CD4-positive, alpha-beta T cell treated with Interleukin-12 subunit alpha and Interleukin-12 subunit beta, for 1 hour (primary cell): ENCODE measurements around the gene ABCC3.

Experiments used
- DNase-seq: peaks from one replicate; pipeline ENCODE4 v3.0.0-alpha.2; 2020

ABCC3 gene

GRCh38 chr17:50634224-50634914, at the start of gene ABCC3:
Gene ABCC3, plus strand, starts transcription at chr17:50634881. Its CDS starts 56 bp downstream, at chr17:50634937.
- no peak for DNase-seq

- no peak for DNase-seq
Observed at GRCh38 chr17:50585346-50585745, 49.3 kb upstream of the ABCC3 start.

DNA sequence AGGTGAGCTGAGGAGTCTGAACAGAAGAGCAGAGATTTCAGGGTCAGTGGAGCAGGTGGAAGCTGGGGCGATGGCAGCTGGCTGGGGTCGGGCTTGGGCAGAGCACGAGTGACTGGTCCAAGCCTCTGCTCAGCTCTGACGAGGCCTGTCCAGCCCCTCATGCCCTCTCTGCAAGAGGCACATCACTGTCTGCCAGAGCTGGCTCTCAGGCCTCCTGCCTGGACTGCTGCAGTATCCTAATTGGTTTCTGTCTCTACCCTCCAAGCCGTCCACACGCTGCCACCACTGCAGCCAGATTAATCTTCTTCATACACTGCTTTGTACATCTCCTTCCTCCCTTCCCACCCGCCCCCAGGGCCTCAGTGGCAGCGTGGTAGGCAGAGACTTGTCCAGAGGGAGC, 48.8 kb upstream of the ABCC3 start:
- no peak for DNase-seq

DNA sequence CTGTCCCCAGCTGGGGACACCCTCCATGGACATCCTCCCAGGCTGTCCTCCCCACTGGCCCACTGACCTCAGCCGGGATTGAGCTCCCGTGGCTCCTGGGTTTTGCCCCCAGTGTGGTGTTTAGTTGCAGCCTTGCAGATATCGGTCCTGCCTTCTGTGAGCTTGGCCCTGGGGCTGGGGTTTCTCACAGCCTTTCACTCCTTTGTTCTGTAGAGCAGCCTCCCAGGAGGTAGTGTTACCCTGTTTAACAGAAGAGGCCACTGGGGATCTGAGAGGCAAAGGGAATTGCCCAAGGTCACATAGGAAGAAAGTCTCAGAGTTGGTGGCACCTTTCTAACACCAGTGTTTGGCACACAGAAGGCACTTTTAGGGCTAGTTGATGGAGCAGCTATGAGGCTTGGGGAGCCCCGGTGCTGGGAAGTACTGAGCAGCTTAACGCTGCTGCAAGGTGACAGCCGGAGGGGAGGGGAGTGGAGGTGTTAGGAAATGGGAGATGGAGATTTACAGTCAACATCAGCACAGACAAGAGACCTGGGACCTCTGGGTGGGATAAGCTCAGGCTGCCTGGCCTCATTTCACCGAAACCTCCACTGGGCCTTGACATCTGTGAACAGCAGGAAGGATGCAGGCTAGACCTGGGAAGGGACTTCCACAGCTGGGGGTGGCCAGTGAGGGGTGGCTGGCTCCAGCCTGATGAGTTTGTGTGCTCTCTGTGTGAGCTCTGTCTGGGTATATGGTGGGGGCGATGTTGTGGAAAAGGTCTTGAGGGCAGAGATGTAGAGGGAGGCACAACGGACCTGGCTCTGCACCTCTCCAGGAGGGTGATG, 48.0 kb upstream of the ABCC3 start:
- DNase-seq, result no peak

GRCh38 chr17:50587571-50587970, 47.1 kb upstream of the ABCC3 start:
- DNase-seq, result no peak

- no peak for DNase-seq
Observed at GRCh38 chr17:50588391-50589049, 46.2 kb upstream of the ABCC3 start.

DNA sequence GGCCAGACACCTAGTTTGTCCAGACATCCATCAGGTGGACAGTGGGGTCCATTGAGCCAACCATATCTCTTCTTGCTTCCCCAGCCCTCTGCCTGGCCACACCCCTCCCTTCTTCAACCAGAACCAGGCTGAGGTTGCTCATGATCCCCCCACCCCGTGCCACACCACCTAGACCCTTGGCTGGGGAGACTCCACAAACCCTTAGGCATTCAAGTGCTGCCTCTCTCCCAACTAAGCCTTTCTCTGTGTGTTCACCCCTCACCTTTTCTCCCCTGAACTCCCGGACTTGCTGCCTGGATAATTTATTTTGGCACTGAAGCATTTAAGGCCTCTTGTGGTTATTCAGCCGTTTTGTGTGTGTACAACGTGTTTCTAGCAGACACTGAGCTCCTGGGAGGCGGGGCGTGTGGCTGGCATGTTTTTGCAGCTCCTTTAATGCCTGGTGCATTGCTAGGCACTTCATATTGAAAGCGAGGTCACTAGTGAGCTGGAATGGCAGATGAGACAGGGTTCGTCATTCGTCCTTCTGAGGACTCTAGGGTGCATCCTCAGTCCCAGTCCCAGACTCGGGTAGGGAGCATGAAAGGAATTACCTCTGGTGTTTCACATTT, 45.5 kb upstream of the ABCC3 start:
- no peak for DNase-seq

GRCh38 chr17:50590946-50591737, 43.5 kb upstream of the ABCC3 start:
- DNase-seq, result no peak

- no peak for DNase-seq
Observed at GRCh38 chr17:50593321-50593720, 41.4 kb upstream of the ABCC3 start.

DNA sequence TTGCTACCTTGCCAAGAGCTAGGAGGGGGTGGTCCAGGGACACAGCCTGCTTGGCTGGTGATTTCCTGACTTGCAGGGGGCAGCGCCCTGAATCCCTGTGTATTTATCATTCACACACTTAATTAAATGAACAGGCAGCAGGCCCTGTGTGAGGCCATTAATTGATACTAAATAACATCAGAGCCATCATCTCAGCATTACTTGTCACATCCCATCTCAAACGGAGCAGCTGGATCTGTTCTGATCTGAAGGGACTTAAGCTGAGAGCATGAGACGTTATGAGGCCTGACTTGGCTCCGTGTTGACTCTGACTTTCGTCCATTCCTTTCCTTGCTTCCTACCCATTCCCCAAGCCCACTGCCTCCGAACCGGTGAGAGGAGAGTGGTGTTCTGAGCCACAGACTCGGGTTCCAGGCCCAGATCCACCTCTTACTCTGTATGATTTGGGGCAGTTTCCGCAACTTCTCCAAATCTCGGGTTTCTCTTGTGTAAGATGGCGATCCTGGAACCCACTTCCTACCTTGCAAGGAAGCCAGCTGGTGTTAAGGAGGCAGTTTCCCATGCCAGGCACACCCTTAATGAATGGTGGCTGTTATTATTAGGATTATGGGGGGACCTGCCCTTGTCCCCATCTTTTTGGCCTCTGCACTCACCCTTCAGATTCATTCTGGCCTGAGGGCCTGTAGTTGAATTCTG, 40.4 kb upstream of the ABCC3 start:
- DNase-seq, result no peak

- no peak for DNase-seq
Observed at GRCh38 chr17:50594892-50595291, 39.8 kb upstream of the ABCC3 start.

GRCh38 chr17:50596191-50597037, 38.3 kb upstream of the ABCC3 start:
- no peak for DNase-seq

- no peak for DNase-seq
Observed at GRCh38 chr17:50598487-50598886, 36.2 kb upstream of the ABCC3 start.

DNA sequence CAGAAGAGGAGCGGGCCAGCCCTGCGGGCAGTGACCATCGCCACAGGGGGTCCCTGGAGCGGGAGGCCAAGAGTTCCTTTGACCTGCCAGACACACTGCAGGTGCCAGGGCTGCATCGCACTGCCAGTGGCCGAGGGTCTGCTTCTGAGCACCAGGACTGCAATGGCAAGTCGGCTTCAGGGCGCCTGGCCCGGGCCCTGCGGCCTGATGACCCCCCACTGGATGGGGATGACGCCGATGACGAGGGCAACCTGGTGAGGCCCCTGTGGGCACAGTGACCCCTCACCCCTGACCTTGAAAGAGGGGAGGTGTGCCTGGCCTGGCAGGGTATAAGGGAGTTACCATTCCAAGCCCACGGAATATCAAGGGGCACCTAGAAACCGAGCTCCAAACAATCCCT, 35.1 kb upstream of the ABCC3 start:
- DNase-seq, result no peak

DNA sequence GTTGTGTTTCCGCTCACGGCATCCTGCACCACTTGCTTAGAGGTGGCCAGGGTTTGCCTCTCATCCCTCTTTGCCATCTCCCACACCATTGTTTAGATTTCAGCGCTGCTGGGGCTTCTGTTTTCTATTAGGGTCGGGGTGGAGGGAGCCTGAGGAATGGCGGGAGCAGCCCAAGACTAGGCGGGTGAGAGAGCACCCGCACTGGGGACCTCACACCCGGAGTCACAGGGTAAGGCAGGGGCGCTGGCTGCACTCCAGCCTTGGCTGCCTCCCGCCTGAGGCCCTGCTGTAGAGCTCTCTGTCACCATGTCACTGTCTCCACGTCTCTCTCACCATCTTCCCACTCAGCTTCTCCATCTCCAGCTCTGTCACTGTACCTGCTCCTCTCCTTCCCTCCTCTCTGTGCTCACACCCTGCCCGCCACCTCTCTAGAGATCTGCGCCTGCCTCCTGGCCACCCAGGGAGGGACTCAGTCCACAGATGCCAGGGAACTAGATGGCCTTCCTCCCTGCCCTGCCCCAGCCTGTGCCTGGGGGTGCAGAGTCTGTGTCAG, 32.8 kb upstream of the ABCC3 start:
- DNase-seq, result no peak

GRCh38 chr17:50602836-50603235, 31.8 kb upstream of the ABCC3 start:
- no peak for DNase-seq

- no peak for DNase-seq
Observed at GRCh38 chr17:50603340-50603739, 31.3 kb upstream of the ABCC3 start.

DNA sequence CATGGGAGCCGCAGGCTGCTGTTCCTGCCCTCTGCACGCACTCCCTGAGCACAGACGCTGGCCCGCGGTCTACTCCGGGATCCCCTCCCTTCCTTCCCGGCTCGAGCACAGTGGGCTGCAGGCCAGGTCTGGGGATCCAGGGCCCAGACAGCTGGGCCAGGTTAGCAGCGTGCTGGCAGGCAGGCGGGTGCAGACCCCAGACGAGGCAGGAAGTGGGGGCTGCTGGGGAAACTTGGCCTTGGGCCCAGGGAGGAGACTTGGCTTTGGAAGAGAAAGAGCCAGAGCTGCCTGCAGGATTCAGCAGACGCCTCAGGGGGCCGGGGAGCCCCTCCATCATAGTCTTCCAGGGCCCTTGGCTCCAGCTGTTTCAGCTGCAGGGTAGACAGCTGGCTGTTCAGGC, 30.2 kb upstream of the ABCC3 start:
- no peak for DNase-seq

DNA sequence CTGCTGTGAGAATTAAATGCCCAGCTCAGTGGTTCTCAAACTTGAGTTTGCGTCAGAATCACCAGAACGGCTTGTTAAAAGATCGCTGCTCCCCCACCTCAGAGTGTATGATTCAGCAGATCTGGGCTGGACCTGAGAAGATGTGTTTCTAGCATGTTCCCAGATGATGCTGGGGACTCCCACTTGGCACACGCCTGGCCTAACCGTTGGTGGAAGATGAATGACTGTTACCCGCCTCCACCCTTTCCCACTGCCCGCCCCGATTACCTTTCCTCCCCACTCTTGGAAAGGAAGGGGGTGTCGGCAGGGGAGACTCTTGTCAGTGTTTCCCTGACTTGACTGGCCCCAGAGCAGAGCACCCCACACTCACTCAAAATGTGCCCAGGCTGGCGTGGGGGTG, 29.3 kb upstream of the ABCC3 start:
- no peak for DNase-seq

- no peak for DNase-seq
Observed at GRCh38 chr17:50607522-50608175, 27.0 kb upstream of the ABCC3 start.
